H1 (cell line): ENCODE data around the gene DHX38. TPM values are rescaled to one million over a fixed set of nuclear protein-coding genes. Genes with fewer than 3 reads are reported as not detected.
A peak's percentile ranks its signal among the peaks of the same experiment; 100 is the strongest.

ENCODE experiments used
- JUND ChIP-seq: IDR thresholded peaks from 2 replicates; pipeline ENCODE4 v1.6.1; 2011; ENCODE audit warnings: mild to moderate bottlenecking, improper control_type of control experiment, low read length
- KDM5A ChIP-seq: fragments of 200-600 bp; IDR thresholded peaks from 2 replicates; pipeline ENCODE4 v1.7.1; 2012; ENCODE audit warnings: mild to moderate bottlenecking, low read length, inconsistent platforms, mixed read lengths
- POLR2A ChIP-seq, 2 experiments: IDR thresholded peaks; 1 replicate in 1 of 2; 2 replicates in 1 of 2; pipeline ENCODE4 v1.6.1; 2011; ENCODE audit warnings: low read depth in 2 of 2, low read length in 2 of 2, mild to moderate bottlenecking in 2 of 2; ENCODE audit errors: control extremely low read depth in 1 of 2
- RAD21 ChIP-seq, 2 experiments: IDR thresholded peaks in 1 of 2; conservative IDR thresholded peaks in 1 of 2; 2 replicates each; pipeline ENCODE4 v1.6.1; 2011; ENCODE audit warnings: low read depth in 2 of 2, low read length in 2 of 2, improper control_type of control experiment in 1 of 2, inconsistent platforms in 1 of 2, mild to moderate bottlenecking in 1 of 2, moderate library complexity in 1 of 2
- SIRT6 ChIP-seq: IDR thresholded peaks from one replicate; pipeline ENCODE4 v1.7.1; 2012; ENCODE audit warnings: low read length, inconsistent platforms
- SRF ChIP-seq: IDR thresholded peaks from 2 replicates; pipeline ENCODE4 v1.6.1; 2011; ENCODE audit warnings: mild to moderate bottlenecking, low read depth, low read length, moderate library complexity
- polyA plus RNA-seq, 7 experiments: library from polyadenylated mRNA; depleted of rRNA in 3 of 7; stranded (reverse) in 5 of 7; unstranded in 2 of 7; fragments of >200 nt in 5 of 7; fragments of 200-250 nt in 2 of 7; gene quantifications; 1 replicate in 5 of 7; 2 replicates in 1 of 7; 4 replicates in 1 of 7; pipeline versions ENCODE4 v1.2.1 to v1.2.3, GENCODE V29; 2011 to 2013; ENCODE audit warnings: missing spikeins in 2 of 7, mixed read lengths in 2 of 7
- total RNA-seq: library from RNA; stranded (reverse); fragmentation: NEBNext Ultra II Directional; extraction: Animal tissue kit (Norgen Biotek cat#: 25700); gene quantifications from 2 replicates; pipeline ENCODE4 v1.2.1, GENCODE V29; 2021
- TF ChIP-seq, protein P1 (sequence below), 3 experiments: IDR thresholded peaks; 1 replicate in 2 of 3; 2 replicates in 1 of 3; pipeline versions ENCODE4 v1.5.1 to v1.6.1; 2011; ENCODE audit warnings: low read length in 3 of 3, mild to moderate bottlenecking in 3 of 3, inconsistent platforms in 2 of 3, low read depth in 1 of 3, moderate library complexity in 1 of 3; ENCODE audit not compliant: insufficient read depth in 1 of 3; ENCODE audit errors: control extremely low read depth in 1 of 3

DHX38 gene
- total and polyA plus RNA-seq, 2 of the 8 experiments (the other 6 are each of a cell fraction or from before 2014, with no cell fraction given): 27.3 to 53.5 TPM

DNA sequence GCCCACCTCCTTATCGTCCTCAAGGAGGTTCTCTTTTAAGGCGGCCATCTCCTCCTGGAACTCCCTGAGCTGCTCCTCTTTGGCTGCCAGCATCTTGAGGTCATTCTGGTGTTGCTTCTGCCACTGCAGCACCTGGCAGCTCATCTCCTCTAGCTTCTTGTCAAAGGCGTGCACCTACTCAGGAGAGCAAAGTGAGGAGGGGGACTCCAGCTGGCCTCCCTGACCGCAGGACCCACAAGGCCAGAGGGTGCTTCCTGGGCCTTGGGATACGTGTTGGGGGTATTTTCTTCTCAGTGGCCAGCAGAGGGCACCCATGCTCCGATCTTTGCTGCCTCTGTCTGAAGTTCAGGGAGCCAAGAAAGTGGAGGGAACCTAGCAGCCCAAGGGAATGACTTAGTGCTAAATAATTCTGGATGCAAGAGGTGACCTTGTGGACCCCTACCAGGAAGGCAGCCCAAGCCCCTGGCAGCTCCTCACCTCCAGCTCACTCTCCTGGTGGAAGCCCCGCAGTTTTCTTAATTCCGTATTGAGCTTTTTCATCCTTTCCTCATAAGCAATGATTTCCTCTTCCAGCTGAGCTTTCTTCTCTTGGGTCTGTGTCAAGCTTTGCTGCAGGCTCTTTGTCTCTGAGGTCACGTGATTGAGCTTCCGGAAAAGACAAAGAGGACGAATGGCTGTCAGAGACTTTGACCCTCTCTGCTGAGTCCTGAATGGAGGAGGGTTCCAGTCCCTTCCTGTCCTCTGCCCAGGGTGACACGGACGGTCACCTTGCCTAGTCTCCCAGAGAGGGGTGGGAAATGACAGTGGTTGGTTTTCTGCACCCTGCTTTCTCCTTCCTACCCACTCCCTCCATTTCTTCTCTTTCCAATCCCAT is 31.4 kb downstream of the DHX38 start (continued):
- TF ChIP-seq RAD21 (IDR thresholded peaks at IDR 0.05 in 1 of 2, conservative IDR thresholded peaks at IDR 0.05 in 1 of 2; ENCODE audit: low read depth in 2 of 2, low read length in 2 of 2) (peak; percentile 92), POLR2A (IDR thresholded peaks at IDR 0.05; ENCODE audit: control extremely low read depth in 1 of 2, low read depth in 2 of 2, low read length in 2 of 2) (no peak), SIRT6 (no peak), JUND (no peak), SRF (no peak), KDM5A (0 out of 2 replicates have a peak, but pooled peaks have one; percentile 6)
- TF ChIP-seq, protein P1, sequence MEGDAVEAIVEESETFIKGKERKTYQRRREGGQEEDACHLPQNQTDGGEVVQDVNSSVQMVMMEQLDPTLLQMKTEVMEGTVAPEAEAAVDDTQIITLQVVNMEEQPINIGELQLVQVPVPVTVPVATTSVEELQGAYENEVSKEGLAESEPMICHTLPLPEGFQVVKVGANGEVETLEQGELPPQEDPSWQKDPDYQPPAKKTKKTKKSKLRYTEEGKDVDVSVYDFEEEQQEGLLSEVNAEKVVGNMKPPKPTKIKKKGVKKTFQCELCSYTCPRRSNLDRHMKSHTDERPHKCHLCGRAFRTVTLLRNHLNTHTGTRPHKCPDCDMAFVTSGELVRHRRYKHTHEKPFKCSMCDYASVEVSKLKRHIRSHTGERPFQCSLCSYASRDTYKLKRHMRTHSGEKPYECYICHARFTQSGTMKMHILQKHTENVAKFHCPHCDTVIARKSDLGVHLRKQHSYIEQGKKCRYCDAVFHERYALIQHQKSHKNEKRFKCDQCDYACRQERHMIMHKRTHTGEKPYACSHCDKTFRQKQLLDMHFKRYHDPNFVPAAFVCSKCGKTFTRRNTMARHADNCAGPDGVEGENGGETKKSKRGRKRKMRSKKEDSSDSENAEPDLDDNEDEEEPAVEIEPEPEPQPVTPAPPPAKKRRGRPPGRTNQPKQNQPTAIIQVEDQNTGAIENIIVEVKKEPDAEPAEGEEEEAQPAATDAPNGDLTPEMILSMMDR (IDR thresholded peaks at IDR 0.05; ENCODE audit: control extremely low read depth in 1 of 3, insufficient read depth in 1 of 3, low read depth in 1 of 3, low read length in 3 of 3): peak; percentile 79 to 91 (median 82)
- TF ChIP-seq, all 59 proteins: peak for 6
